Stomach (tissue), 9 donors: ENCODE data around the gene PTCD1. TPM values are rescaled to one million over a fixed set of nuclear protein-coding genes. Genes with fewer than 3 reads are reported as not detected.
A peak's percentile ranks its signal among the peaks of the same experiment; 100 is the strongest.
"Not testable (repeated sequence)": the region's sequence is repeated elsewhere in the genome, so short reads cannot be mapped to it uniquely, and the experiment has no call there.

Experiments
- DNase-seq, 2 donors: peaks; one replicate each; pipeline versions ENCODE4 v3.0.0 to v3.0.0-alpha.2; 2013 to 2019
- H3K27ac ChIP-seq, 5 donors: fragments of 200-600 bp in 4 of 5; sonication (generic) in 4 of 5; one replicate each; pipeline ENCODE4 v1.5.1; 2013 to 2019; ENCODE audit warnings: mild to moderate bottlenecking in 1 of 5, moderate library complexity in 1 of 5
- H3K27me3 ChIP-seq, 3 donors: fragments of 200-600 bp; sonication (generic); one replicate each; pipeline ENCODE4 v1.5.1; 2017 to 2019; ENCODE audit warnings: mixed run types in 1 of 3
- H3K36me3 ChIP-seq, 4 donors: fragments of 200-600 bp; sonication (generic); 1 replicate in 3 of 4; 2 replicates in 1 of 4; pipeline ENCODE4 v1.5.1; 2016 to 2019
- H3K4me1 ChIP-seq, 4 donors: fragments of 200-600 bp; sonication (generic); one replicate each; pipeline ENCODE4 v1.5.1; 2016 to 2019
- H3K4me3 ChIP-seq, 4 donors: fragments of 200-600 bp; sonication (generic) in 3 of 4; one replicate each; pipeline ENCODE4 v1.5.1; 2016 to 2019; ENCODE audit warnings: mild to moderate bottlenecking in 1 of 4
- H3K9me3 ChIP-seq, 4 donors: fragments of 200-600 bp; sonication (generic); one replicate each; pipeline ENCODE4 v1.5.1; 2016 to 2019
- CTCF ChIP-seq, 7 experiments: fragments of 450-650 bp in 4 of 7; fragments of 200-600 bp in 3 of 7; sonication (generic) in 3 of 7; IDR thresholded peaks; one replicate each; pipeline ENCODE4 v1.5.1; 2016 to 2019; ENCODE audit warnings: antibody characterized with exemption in 7 of 7, control low read depth in 2 of 7, mild to moderate bottlenecking in 1 of 7
- EP300 ChIP-seq: sonication (generic); formaldehyde crosslinking; IDR thresholded peaks from one replicate; pipeline ENCODE4 v1.6.1; 2017; ENCODE audit warnings: antibody characterized with exemption
- POLR2A ChIP-seq, 4 donors: fragments of 450-650 bp; IDR thresholded peaks; one replicate each; pipeline ENCODE4 v1.6.1; 2016; ENCODE audit warnings: antibody characterized with exemption in 4 of 4, control low read depth in 2 of 4, mild to moderate bottlenecking in 1 of 4, moderate library complexity in 1 of 4
- POLR2AphosphoS5 ChIP-seq, 3 donors: sonication (generic); formaldehyde crosslinking; IDR thresholded peaks; one replicate each; pipeline ENCODE4 v1.6.1; 2016; ENCODE audit warnings: antibody characterized with exemption in 3 of 3
- WGBS, 5 donors: extraction: QIAGEN DNeasy Blood & Tissue Kit in 3 of 5; methylation state at CpG; one replicate each; pipeline versions ENCODE4 v1.1.5 to v1.1.7; 2013 to 2018; 5-methylcytosine and 5-hydroxymethylcytosine counted together
- intact Hi-C: fragments of 100-400 bp; cut with DNase I; formaldehyde crosslinking; loops from one replicate; pipeline ENCODE4 v1.15.1; 2023; ENCODE audit warnings: low total_unique reads
- polyA plus RNA-seq, 3 donors: library from polyadenylated mRNA; stranded (reverse); fragments of 200-250 nt; gene quantifications; one replicate each; pipeline ENCODE4 v1.2.3, GENCODE V29; 2013
- total RNA-seq, 5 donors: library from RNA; depleted of rRNA; stranded (reverse); fragments of >200 nt; gene quantifications; one replicate each; pipeline versions ENCODE4 v1.1.0 to v1.2.3, GENCODE V29; 2014 to 2016
- donor health status: healthy with polysubstance abuse.
- donor health status: Bipolar disorder and iron deficiency.
- donor health status: healthy.

The PTCD1 gene
- total and polyA plus RNA-seq, 8 donors: 0.87 to 3.5 (median 2.3) TPM

- Histone ChIP-seq H3K27me3 (no peaks in the 10 kb centered on the region), H3K36me3 (peaks cover 60 to 94% (median 84%) of the 10 kb centered on the region in 4 donors), H3K27ac (peak overlapping the region in 4 of 5 donors; percentile 74 to 81 (median 76)), H3K4me1 (peaks cover 6 to 31% (median 25%) of the 10 kb centered on the region in 4 donors), H3K4me3 (peak overlapping the region; percentile 41 to 60 (median 52)), H3K9me3 (no peaks in the 10 kb centered on the region)
- WGBS, 5 donors: 50 to 69% (median 63%) methylated on average over 7 to 8 of the region's 8 CpGs
- intact Hi-C loops: no loop called here
- no peak for DNase-seq
- TF ChIP-seq EP300: no peak
- TF ChIP-seq POLR2AphosphoS5 (IDR thresholded peaks at IDR 0.05): no peak
- no peak for TF ChIP-seq POLR2A (IDR thresholded peaks at IDR 0.05)
- no peak for TF ChIP-seq CTCF (IDR thresholded peaks at IDR 0.05)
These were observed 46.6 kb downstream of the PTCD1 start for GRCh38 chr7:99392046-99392445.

- Histone ChIP-seq H3K9me3 (no peaks in the 10 kb centered on the region), H3K27ac (no peak overlapping the region), H3K27me3 (no peaks in the 10 kb centered on the region), H3K4me1 (peaks cover 6 to 31% (median 24%) of the 10 kb centered on the region in 4 donors), H3K4me3 (no peak overlapping the region), H3K36me3 (peaks cover 60 to 94% (median 84%) of the 10 kb centered on the region in 4 donors)
- 92 to 97% (median 94%) methylated on average over 20 to 23 of the region's 23 CpGs for WGBS, 5 donors
- intact Hi-C loops: no loop called here
- DNase-seq: no peak
- TF ChIP-seq EP300 (no peak), POLR2AphosphoS5 (IDR thresholded peaks at IDR 0.05) (no peak), POLR2A (IDR thresholded peaks at IDR 0.05) (no peak), CTCF (IDR thresholded peaks at IDR 0.05) (no peak)
These were observed 47.5 kb downstream of the PTCD1 start for GRCh38 chr7:99390941-99391602.

GRCh38 chr7:99389772-99390171 is 48.8 kb downstream of the PTCD1 start:
- no peak for DNase-seq
- no peak overlapping the region for H3K4me3 ChIP-seq
- no peaks in the 10 kb centered on the region for H3K27me3 ChIP-seq
- peaks cover 6 to 32% (median 22%) of the 10 kb centered on the region in 4 donors for H3K4me1 ChIP-seq
- no peak overlapping the region for H3K27ac ChIP-seq
- 92 to 93% (median 92%) methylated on average over 11 to 13 of the region's 13 CpGs for WGBS, 5 donors
- H3K9me3 ChIP-seq: no peaks in the 10 kb centered on the region
- peaks cover 54 to 92% (median 79%) of the 10 kb centered on the region in 4 donors for H3K36me3 ChIP-seq
- no peak for TF ChIP-seq POLR2AphosphoS5 (IDR thresholded peaks at IDR 0.05)
- no peak for TF ChIP-seq EP300
- TF ChIP-seq POLR2A (IDR thresholded peaks at IDR 0.05): no peak
- no peak for TF ChIP-seq CTCF (IDR thresholded peaks at IDR 0.05)
- intact Hi-C loops: no loop called here

GRCh38 chr7:99387912-99388311 is 50.7 kb downstream of the PTCD1 start:
- TF ChIP-seq CTCF (IDR thresholded peaks at IDR 0.05) (no peak), POLR2AphosphoS5 (IDR thresholded peaks at IDR 0.05) (no peak), POLR2A (IDR thresholded peaks at IDR 0.05) (no peak), EP300 (no peak)
- H3K36me3 ChIP-seq: peaks cover 49 to 87% (median 69%) of the 10 kb centered on the region in 4 donors
- H3K27ac ChIP-seq: no peak overlapping the region
- H3K4me1 ChIP-seq: peaks cover 6 to 30% (median 9%) of the 10 kb centered on the region in 4 donors
- no peak overlapping the region for H3K4me3 ChIP-seq
- DNase-seq: no peak
- intact Hi-C loops: no loop called here
- WGBS, 5 donors: 92 to 97% (median 95%) methylated on average over 5 to 20 of the region's 20 CpGs
- no peaks in the 10 kb centered on the region for H3K9me3 ChIP-seq
- no peaks in the 10 kb centered on the region for H3K27me3 ChIP-seq

- not testable (repeated sequence) for H3K27me3 ChIP-seq, H3K4me3 ChIP-seq
These were observed 51.4 kb downstream of the PTCD1 start for GRCh38 chr7:99387239-99387635.

More at GRCh38 chr7:99387239-99387635, 51.4 kb downstream of the PTCD1 start:
- H3K9me3 ChIP-seq, H3K27ac ChIP-seq, DNase-seq, intact Hi-C loops: not testable (repeated sequence)
- 88 to 97% (median 90%) methylated on average over 14 of the region's 14 CpGs for WGBS, 5 donors
- Histone ChIP-seq H3K36me3 (peaks cover 49 to 86% (median 68%) of the 10 kb centered on the region in 4 donors), H3K4me1 (peaks cover 1 to 23% (median 2%) of the 10 kb centered on the region in 4 donors)
